Right hindlimb (tissue), 1 donor: ENCODE results near the gene WWTR1.

Experiments
- DNase-seq: peaks from one replicate; pipeline ENCODE4 v3.0.0-alpha.2; 2018

WWTR1 gene

GRCh38 chr3:149654188-149654601 is 3.6 kb downstream of the WWTR1 start:
- DNase-seq = no peak

DNA sequence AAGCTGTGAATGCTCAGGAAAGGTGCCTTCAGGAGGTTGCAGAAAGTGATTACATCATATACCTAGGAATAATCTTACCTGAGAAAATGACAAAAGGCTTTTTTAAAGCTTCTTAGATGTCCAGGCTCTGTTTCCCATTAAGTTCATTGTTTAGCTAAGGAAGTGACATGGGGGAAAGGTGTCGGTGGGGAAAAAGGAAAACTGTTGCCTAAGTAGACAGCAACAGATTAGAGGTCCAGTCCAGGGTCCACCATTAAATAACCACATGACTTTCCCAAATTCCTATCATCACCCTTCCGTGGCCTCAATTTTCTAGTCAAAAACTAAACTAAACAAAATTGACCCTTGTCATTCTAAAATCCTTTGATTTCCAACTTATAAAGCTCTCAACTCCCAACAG is 4.3 kb downstream of the WWTR1 start:
- no peak for DNase-seq

- no peak for DNase-seq
Observed at GRCh38 chr3:149653136-149653535, 4.7 kb downstream of the WWTR1 start.

DNA sequence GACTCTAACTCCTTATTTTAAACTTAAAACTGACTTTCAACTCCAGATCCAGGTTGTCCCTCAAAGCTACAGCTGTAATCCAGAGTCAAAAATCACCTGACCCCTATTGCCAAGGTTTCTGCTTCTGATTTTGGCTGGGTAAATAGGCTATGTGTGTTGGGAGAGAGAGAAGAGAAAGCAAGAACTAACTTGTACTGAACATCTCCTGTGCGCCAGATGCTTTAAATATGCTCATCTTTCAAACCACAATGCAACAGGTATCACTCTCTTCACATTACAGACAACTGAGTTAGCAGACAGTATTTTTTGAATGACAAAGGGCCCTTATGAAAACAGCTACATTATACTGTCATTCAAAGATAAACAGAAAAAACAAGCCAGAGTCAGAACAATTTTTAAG is 7.0 kb downstream of the WWTR1 start:
- no peak for DNase-seq

DNA sequence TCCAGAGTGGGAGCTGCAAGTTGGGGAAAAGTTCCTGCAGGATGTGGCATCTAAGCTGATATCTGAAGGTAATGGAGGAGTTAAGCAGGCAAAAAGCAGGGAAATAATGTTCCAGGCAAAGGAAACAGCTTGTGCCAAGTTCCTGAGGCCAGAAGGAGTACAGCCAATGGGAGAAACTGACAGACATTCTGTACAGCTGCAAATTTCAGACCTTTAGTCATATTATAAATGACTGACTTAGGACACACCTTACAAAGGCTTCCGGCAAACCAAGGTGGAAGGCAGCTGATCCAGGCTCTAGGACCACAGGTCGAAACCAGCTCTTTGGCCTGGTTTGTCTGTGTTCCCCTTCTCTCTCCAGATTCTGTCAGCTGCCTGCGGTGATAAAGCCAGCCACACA is 9.3 kb downstream of the WWTR1 start:
- peak; percentile 69 for DNase-seq

DNA sequence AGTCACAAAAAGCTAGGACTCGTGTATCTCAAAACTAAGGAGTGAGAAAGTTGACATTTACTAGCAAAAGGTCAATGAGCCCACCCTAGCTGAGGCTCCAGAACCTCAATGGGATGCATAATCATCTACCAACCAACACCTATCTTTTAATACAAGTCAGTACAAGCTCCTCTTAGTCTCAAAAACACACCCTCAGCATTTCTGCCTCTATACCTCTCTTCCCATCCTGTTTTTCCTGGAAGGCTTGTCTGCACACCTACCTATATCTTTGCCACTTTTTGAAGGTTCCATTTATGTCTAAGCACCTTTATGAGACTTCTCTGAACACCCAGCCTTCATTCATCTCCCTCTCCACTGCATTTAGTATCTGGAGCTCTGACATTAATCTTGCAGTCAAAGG is 10.0 kb downstream of the WWTR1 start:
- no peak for DNase-seq

GRCh38 chr3:149647285-149647684 is 10.5 kb downstream of the WWTR1 start:
- no peak for DNase-seq

- DNase-seq = no peak
Observed at GRCh38 chr3:149646181-149646766, 11.6 kb downstream of the WWTR1 start.

DNA sequence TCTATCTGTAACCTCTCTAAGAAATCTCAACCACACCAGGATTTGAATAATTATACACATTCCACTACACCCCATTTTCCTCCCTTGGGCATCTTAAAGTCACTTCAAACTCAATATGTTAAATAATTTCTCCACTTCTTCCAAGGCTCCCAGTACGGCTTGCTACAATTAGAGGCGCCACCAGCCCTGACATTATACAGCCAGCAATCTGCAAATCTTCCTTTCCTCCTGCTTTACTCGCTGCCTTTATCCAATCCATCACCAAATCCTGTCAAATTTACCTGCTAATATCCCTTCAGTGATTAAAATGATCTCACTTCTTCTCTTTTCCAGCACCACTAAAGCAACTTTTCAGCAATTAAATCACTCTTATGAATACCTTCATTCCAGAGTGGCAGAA is 13.9 kb downstream of the WWTR1 start:
- DNase-seq = no peak

GRCh38 chr3:149643482-149643798 is 14.4 kb downstream of the WWTR1 start:
- no peak for DNase-seq

- DNase-seq = no peak
Observed at GRCh38 chr3:149640976-149641728, 16.7 kb downstream of the WWTR1 start.

DNA sequence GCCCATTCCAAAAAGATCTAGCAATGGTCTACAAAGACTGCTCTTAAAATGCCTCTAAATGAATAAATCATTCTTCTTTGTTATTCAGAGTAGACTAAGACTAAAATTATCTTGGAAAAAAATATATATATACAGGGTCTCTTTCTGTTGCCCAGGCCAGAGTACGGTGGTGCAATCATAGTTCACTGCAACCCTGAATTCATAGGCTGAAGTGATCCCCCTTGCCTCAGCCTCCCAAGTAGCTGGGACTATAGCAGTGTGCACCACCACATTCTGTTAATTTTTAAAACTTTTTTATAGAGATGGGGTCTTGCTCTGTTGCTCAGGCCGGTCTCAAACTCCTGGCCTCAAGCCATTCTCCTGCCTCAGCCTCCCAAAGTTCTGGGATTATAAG is 18.7 kb downstream of the WWTR1 start:
- no peak for DNase-seq

DNA sequence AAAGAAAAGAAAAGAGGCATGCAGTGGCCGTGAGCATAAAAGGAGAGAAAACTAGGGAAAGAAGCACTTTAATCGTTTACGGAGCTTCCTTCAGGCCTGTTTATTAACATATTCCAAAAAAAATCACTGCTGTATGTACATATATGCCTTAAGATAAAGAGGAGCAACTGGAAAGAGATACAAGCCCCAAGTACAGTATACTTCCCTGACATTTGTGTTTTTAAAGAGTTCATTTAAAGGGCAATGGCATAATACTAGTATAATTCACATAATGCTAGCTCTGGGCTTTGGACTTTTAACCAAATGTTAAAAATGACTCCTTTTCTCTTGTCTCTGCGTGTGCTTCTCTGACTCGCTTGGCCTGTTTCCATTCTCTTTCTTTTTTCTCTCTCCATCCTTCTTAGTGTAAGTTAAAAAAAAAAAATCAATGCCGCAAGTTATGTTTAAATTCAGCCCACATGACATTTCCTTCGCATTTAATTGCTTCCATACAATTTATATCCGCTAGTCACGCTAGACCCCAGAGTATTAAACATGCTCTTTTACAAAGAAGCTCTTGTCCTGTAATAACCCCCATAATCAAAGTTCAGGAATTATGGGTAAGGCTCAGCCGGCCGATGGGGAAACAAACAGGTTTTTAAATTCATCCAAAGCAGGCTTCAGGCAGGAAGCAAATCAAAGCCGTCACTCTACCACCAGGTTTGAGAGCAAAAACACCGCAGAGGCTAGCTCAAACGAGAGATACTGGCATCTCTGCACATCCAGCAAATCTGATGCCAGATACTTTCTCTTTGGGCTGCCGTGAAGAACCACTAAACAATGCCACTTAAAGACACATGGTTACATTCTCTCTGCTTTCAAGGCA is 19.4 kb downstream of the WWTR1 start:
- DNase-seq = peak; percentile 58

DNA sequence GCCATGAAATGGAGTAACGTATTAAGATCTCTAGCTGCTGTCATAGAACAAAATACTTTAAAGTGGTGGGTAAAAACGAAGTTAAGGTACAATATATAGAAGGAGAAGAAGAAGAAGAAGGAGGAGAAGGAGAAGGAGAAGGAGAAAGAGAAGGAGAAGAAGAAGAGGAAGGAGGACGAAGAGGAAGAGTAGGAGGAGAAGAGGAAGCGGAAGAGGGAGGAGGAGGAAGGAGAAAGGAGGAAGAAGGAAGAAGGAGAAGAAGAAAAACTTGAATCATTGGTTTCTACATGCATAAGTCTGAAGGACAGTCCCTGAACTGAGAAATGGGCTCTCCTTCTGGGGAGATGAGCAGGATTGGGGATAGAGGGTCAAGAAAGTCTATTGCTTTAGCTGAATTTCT is 22.4 kb downstream of the WWTR1 start:
- no peak for DNase-seq

- no peak for DNase-seq
Observed at GRCh38 chr3:149634573-149634972, 23.3 kb downstream of the WWTR1 start.

- DNase-seq = no peak
Observed at GRCh38 chr3:149634072-149634471, 23.8 kb downstream of the WWTR1 start.

GRCh38 chr3:149632225-149632624 is 25.6 kb downstream of the WWTR1 start:
- no peak for DNase-seq

GRCh38 chr3:149630806-149631205 is 27.0 kb downstream of the WWTR1 start:
- no peak for DNase-seq

GRCh38 chr3:149628957-149629670 is 28.7 kb downstream of the WWTR1 start:
- no peak for DNase-seq

DNA sequence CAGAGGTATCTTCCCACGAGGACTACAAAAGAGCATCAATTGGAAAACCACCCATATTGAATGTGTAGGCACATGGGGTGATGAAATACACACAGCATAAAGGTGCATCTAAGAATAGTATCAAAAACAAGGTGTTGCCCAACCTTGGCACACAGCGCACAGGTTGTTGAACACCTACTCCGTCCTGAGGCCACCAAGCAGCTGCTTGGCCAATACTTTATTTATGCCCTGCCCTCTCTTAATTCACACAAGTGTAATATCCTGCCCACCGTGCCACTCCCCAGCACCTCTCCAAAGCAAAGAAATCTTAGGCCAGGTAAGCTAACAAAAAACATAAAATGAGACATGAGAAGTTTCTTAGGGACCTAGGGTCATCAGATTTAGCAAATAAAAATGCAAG is 31.2 kb downstream of the WWTR1 start:
- DNase-seq = no peak

DNA sequence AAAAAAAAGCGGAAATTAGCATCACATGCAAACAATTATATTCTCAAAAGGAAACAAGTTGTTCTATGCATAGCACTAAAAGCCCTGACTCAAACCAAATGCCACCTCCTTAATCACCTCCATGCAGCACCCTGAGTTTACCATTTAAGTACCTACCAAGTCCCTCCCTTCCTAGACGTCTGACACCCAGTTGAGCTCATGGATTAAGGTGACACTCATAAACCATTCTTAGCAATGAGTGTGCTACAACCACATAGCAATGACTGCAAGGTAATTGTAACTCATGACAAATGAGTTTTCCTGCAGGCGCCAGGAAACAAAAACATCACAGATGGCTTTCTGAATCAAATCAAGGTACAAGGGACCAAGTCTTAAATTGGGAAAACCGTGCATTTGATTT is 32.0 kb downstream of the WWTR1 start:
- no peak for DNase-seq

DNA sequence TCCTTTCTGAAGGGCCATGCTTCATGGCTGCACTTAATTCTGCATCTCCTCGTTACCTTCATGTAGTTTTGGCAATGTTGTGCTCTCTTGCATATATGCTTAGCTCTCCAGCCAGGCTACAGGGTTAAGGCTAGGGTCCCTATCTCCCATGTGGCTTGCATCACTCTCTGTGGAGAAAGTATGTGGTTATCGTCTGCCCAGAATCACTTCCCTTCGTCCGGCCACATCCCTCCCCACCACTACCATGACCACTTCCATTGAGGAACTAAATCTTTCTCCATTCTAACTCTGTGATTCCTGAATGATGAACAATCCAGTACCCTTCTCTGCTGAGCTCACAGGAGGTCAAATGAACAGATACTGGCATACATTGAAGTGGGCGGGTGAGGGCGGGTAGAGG is 34.0 kb downstream of the WWTR1 start:
- no peak for DNase-seq

DNA sequence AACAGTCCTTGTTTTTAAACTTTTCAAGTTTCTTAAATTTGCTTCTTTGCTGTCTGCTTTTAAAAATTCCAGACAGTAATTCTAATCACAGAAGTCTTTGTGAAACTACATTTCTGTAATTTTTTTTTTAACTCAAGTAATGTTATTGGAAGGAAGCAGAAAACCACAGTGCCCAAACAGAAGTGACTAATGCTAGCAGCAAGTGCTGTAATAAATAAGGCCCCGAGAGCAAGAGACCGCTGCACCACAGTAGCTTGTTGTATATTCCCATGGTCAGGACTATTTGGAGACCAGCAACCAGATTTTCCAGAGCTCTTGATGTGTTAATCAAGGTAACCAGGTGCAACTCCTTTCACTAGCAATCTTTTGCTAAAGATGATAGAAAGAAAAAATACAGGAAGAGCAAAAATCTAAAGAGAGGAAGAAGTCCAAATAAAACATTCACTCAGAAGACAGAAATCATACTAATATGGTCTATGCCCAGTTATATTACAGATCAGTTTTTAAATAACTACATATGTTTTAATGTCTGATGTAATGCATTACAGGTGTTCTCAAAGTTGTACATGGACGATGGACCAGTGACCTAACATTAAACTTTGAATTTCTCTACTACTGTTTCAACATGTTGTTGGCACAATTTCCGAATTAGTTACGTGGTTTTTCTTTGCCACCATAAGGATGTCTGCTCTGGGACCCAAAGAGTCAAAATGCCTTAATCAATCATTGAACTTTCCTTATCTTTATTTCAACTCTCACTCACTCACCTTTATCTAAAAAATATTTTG is 36.4 kb downstream of the WWTR1 start:
- no peak for DNase-seq
